MCF 10A (cell line): ENCODE results near the gene AGBL4. TPM values are rescaled to one million over a fixed set of nuclear protein-coding genes. Genes with fewer than 3 reads are reported as not detected.

Experiments
- BruUV-seq: library from RNA; stranded (reverse); fragments of 400-500 nt; replicated peaks from 2 replicates; lab custom pipeline; 2021; lab: Mats Ljungman, UMichigan
- CTCF ChIA-PET: fragments of 300-600 bp; sonication (Branson Sonifier 250); formaldehyde crosslinking; extraction: SDS; loops from one replicate; lab custom pipeline; 2021; ENCODE audit warnings: antibody characterized with exemption, inconsistent platforms; lab: Yijun Ruan, JAX
- POLR2A ChIA-PET: fragments of 300-600, 350-650 bp; sonication (Branson Sonifier 250); formaldehyde crosslinking; extraction: SDS; loops from one replicate; lab custom pipeline; 2020; ENCODE audit warnings: antibody characterized with exemption, inconsistent platforms; lab: Yijun Ruan, JAX
- DNase-seq: peaks from one replicate; pipeline ENCODE4 v3.0.0-alpha.2; 2018; ENCODE audit not compliant: unreplicated experiment
- H3K27ac Mint-ChIP-seq: one replicate; pipeline ENCODE4 v1.8.0; 2022; ENCODE audit warnings: mild to moderate bottlenecking, low read depth, mixed read lengths; ENCODE audit not compliant: unreplicated experiment
- H3K27me3 Mint-ChIP-seq: one replicate; pipeline ENCODE4 v1.8.0; 2022; ENCODE audit warnings: mixed read lengths; ENCODE audit not compliant: insufficient read depth, unreplicated experiment
- H3K36me3 Mint-ChIP-seq: one replicate; pipeline ENCODE4 v1.8.0; 2022; ENCODE audit warnings: mild to moderate bottlenecking, moderate library complexity, mixed read lengths; ENCODE audit not compliant: insufficient read depth, unreplicated experiment
- H3K4me1 Mint-ChIP-seq: one replicate; pipeline ENCODE4 v1.8.0; 2022; ENCODE audit warnings: mixed read lengths; ENCODE audit not compliant: insufficient read depth, unreplicated experiment
- H3K4me3 Mint-ChIP-seq: one replicate; pipeline ENCODE4 v1.8.0; 2022; ENCODE audit warnings: mild to moderate bottlenecking, moderate library complexity, mixed read lengths; ENCODE audit not compliant: unreplicated experiment
- H3K9me3 Mint-ChIP-seq: one replicate; pipeline ENCODE4 v1.8.0; 2022; ENCODE audit warnings: mixed read lengths; ENCODE audit not compliant: unreplicated experiment
- intact Hi-C: fragments of 100-400 bp; cut with micrococcal nuclease; formaldehyde crosslinking; loops from 2 replicates; pipeline ENCODE4 v1.14.1; 2022
- total RNA-seq: library from RNA; stranded (reverse); gene quantifications from 2 replicates; pipeline ENCODE4 v1.2.3, GENCODE V29; 2022
- TF ChIP-seq, protein P1 (sequence below): fragments of 200-600 bp; IDR thresholded peaks from one replicate; pipeline ENCODE4 v1.8.0; 2022; ENCODE audit warnings: antibody characterized with exemption, mild to moderate bottlenecking; ENCODE audit not compliant: unreplicated experiment

Gene AGBL4
- total RNA-seq, 1 experiment from 2014 or later: not detected

DNA sequence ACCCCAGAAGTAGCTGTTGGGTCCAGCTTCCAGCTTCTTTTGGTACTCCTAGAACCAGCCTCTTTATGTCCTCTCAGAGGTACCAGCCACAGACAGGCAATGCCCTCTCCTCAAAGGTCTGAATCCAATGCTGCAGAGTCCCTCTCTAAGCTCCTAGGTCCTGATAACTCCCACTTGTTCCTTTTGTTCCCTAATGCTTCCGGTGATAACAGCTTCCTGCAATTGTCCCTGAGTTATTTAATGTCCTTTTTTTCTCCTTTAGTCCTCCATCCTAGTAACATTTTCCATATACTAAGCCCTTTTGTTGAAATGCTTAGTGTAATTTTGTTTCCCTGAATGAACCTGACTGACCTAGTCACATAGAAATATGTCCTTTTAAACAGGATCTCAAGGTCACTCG lies 1045.3 kb downstream of the AGBL4 start:
- CTCF ChIA-PET: interaction anchor here (0.5 to 0.7 kb wide), 3 partner anchors 397 to 1319 kb away, joined by 3 to 6 read pairs (median 4); no protein-coding TSS in a partner anchor
- POLR2A ChIA-PET: no interaction called here
- TF ChIP-seq, protein P1, sequence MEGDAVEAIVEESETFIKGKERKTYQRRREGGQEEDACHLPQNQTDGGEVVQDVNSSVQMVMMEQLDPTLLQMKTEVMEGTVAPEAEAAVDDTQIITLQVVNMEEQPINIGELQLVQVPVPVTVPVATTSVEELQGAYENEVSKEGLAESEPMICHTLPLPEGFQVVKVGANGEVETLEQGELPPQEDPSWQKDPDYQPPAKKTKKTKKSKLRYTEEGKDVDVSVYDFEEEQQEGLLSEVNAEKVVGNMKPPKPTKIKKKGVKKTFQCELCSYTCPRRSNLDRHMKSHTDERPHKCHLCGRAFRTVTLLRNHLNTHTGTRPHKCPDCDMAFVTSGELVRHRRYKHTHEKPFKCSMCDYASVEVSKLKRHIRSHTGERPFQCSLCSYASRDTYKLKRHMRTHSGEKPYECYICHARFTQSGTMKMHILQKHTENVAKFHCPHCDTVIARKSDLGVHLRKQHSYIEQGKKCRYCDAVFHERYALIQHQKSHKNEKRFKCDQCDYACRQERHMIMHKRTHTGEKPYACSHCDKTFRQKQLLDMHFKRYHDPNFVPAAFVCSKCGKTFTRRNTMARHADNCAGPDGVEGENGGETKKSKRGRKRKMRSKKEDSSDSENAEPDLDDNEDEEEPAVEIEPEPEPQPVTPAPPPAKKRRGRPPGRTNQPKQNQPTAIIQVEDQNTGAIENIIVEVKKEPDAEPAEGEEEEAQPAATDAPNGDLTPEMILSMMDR: no peak
- H3K36me3 Mint-ChIP-seq: no peaks in the 10 kb centered on the region
- H3K27ac Mint-ChIP-seq: no peak overlapping the region
- BruUV-seq: no TSS peak
- no peaks in the 10 kb centered on the region for H3K4me1 Mint-ChIP-seq
- no peaks in the 10 kb centered on the region for H3K27me3 Mint-ChIP-seq
- no peak overlapping the region for H3K4me3 Mint-ChIP-seq
- DNase-seq: no peak
- intact Hi-C loops: no loop called here
- H3K9me3 Mint-ChIP-seq: peaks cover 8% of the 10 kb centered on the region

DNA sequence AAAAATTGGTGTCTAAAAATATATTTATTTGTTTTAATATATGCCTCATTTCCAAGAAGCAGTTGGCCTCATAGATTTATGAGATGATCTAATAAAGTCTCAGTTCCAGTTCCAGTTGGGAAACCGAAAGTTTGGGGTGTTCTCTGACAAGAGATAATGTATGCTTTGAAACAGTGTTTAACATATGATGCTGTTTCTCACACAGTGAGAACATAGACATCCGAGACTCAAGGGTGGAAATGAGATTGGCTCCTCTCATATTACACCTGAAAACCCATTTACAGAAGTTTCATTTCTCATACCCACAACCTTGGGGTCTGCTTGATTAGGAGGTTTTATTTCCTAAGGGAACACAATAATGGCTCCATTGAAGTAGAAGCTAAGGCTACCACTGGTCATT lies 1046.5 kb downstream of the AGBL4 start:
- no peak for DNase-seq
- H3K4me1 Mint-ChIP-seq: no peaks in the 10 kb centered on the region
- intact Hi-C loops: no loop called here
- TF ChIP-seq, protein P1: no peak
- no peaks in the 10 kb centered on the region for H3K36me3 Mint-ChIP-seq
- H3K9me3 Mint-ChIP-seq: peaks cover 8% of the 10 kb centered on the region
- H3K27ac Mint-ChIP-seq: no peak overlapping the region
- no TSS peak for BruUV-seq
- ChIA-PET CTCF (no interaction called here), POLR2A (no interaction called here)
- no peaks in the 10 kb centered on the region for H3K27me3 Mint-ChIP-seq
- H3K4me3 Mint-ChIP-seq: no peak overlapping the region

DNA sequence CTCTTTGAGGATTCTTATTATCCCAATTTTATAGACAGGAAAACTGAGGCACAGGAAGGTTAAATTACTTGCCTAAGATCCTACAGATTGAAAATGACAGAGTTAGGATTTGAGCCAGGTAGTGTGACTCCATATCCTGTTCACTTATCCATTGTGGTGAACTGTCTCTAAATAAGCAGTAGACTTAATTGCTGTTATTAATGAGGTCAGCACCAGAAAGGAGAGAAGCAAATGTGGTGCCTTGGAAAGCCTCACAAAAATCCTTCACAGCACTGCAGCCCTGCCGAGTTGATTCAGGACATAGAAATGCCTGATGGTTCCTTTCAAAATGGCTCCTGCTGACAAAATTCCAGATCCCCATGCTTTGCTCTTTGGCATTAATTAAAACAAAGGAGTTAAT lies 1053.8 kb downstream of the AGBL4 start:
- no peaks in the 10 kb centered on the region for H3K27me3 Mint-ChIP-seq
- intact Hi-C loops: no loop called here
- DNase-seq: no peak
- H3K4me3 Mint-ChIP-seq: no peak overlapping the region
- no TSS peak for BruUV-seq
- no peaks in the 10 kb centered on the region for H3K9me3 Mint-ChIP-seq
- no peaks in the 10 kb centered on the region for H3K4me1 Mint-ChIP-seq
- H3K36me3 Mint-ChIP-seq: no peaks in the 10 kb centered on the region
- TF ChIP-seq, protein P1: no peak
- CTCF ChIA-PET: no interaction called here
- POLR2A ChIA-PET: no interaction called here
- no peak overlapping the region for H3K27ac Mint-ChIP-seq

DNA sequence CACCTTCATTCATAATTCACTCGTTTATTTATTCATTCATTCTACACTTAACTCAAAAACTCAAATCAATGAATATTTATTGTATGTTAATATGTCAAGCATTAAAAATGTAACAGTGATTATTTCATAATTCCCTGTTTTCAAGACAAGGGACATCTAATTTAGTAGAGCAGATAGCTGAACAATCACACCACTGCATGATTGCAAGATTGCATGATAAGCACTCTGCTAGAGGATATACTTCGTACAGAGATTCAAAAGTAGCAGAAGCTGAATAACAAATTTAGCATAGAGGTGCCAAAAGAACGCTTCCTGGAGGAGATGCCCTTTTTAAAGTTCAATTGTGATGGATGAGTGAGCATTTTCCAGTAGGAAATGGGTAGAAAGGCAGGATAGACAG lies 1056.4 kb downstream of the AGBL4 start:
- intact Hi-C loops: no loop called here
- H3K4me1 Mint-ChIP-seq: no peaks in the 10 kb centered on the region
- ChIA-PET CTCF (no interaction called here), POLR2A (no interaction called here)
- no peaks in the 10 kb centered on the region for H3K27me3 Mint-ChIP-seq
- no TSS peak for BruUV-seq
- H3K36me3 Mint-ChIP-seq: no peaks in the 10 kb centered on the region
- H3K27ac Mint-ChIP-seq: no peak overlapping the region
- no peak for DNase-seq
- TF ChIP-seq, protein P1: no peak
- H3K4me3 Mint-ChIP-seq: no peak overlapping the region
- no peaks in the 10 kb centered on the region for H3K9me3 Mint-ChIP-seq
